Globus pallidus (tissue), 1 donor: ENCODE results near the gene C1orf105.

ENCODE experiments used
- DNase-seq: peaks from one replicate; pipeline ENCODE4 v3.0.0-alpha.2; 2015; ENCODE audit warnings: low spot score

The C1orf105 gene

DNA sequence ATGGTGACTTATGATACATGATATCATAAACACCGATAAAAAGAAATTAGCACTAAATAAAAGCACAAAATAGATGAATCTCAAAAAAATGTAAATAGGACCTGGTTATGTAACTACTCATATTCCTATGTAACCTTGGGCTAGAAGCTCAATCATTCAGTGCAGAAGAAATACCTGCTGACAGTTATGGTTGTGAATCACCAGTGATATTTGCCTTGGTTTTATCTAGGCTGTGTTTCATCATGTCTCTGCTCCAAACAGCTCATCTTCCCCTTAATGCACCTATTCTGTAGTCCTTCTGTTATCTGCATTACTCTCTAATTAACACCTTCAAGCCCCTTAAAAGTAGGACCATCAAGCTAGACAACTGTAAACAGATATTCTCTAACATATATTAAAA lies 39.7 kb downstream of the C1orf105 start:
- no peak for DNase-seq

DNA sequence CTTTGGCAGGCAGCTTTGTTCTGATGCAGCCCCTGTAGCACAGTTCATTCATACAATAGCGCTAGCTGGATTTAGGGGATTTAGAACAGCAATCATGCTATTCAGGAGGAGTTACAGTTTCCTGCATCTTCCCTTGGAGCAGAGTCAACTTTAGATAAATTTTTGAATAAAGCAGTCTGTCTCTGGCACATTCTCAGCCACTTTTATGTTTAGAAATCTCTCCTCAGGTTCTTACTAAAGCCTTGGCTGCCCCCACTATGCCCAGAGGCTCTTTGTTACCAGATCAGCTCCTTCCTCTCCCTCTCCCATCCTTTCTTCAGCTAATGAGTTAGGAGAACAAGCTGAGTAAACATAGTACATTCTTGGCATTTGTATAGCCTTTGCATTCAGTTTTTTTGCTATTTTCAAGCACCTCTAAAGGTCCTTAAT lies 40.4 kb downstream of the C1orf105 start:
- DNase-seq: no peak

DNA sequence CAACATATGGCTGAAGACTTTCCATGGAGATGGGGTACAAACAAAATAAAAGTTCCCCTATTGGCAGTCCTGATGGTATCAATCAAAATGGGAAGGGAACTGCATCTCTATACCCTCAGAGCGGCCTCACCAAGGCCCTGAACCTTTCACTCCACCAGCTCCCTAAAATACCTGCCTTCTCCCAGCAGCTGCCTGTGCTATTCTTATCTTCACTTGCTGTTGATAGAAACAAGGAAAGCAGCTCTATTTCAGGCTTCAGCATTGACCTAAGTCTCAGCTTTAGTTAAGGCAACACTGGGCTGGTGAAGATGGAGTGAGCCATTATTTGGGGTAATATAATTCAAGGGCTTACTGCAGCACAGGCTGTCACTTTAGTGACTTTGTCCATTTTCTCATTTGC lies 45.1 kb downstream of the C1orf105 start:
- DNase-seq: no peak

DNA sequence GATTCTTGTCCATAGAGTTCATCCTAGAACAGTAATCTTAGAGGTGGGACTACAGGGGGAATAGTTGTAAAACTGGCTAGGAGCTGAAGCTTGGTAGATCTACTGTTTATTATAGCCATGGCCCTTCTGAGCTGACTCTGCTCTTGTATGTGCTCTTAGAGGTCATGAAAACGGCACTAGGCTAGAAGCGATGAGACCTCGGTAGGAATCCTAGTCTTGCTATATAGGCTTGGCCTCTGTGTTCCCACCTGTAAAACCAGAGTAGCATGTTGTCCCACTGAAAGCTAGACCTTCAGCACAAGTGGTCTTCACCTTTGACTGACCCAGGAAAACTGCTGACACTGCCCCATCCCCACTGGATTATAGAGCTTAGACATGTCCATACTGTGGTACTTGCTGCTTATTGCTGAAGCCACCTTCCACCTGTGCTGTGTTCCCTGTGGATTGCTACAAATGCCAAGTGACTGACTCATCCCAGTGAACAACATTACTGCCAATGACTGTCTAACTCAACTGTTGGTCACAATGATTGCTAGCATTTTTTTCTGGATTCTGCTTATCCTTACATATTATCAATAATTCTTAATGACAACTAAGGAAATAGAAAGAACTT lies 46.4 kb downstream of the C1orf105 start:
- DNase-seq: no peak

DNA sequence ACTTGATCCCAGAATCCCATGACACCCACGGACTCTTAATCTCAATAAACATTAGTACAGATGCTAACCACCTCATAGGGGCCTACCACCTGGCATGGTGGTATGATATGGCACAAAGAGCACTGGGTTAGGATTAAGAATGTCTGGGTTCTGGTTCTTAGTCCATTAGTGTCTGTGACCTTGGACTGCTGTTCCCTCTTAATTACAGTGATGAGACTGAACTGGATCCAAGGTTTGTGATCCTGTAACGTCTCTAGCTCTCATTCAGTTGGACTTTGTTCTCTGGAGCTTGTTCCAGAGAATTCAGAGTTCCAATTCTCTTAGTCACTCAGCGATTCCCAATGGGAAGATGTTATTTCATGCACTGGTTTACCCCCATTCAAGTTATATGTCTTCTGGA lies 47.0 kb downstream of the C1orf105 start:
- no peak for DNase-seq

DNA sequence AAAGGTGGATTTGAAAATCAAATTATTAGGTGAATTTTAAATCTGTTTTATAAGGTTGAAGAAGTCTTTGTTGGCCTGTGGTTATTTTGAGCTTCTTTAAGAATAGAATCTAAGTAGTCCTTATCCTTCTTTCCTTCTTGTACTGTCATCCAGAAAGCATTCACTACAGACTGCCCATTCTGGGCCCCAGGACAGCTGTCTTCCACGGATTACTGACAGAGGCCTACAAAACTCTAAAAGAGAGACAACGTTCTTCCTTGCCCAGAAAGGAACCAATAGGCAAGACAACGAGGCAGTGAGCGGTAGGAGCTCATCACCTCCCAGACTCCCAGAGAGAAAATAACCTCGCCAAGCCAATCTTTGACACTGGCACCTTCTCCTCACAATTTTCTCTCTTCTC lies 47.8 kb downstream of the C1orf105 start:
- no peak for DNase-seq

DNA sequence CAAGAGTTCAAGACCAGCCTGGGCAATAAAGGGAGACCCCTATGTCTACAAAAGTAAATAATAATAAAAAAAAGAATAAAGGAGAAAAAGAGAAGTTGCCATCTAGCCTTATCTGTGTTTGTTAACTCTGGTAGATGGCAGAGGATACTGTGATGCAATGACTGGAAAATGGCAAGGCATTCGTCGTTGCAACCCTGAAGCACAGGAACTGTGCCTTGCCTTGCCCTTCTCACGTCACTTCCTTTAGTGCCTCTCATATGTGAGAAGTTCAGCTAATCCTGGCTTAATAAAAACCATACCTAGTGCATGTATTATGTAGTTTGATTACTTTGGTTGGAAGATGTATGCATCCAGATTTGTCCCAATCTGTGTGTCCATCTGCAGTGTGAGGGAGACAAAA lies 49.2 kb downstream of the C1orf105 start:
- no peak for DNase-seq

DNA sequence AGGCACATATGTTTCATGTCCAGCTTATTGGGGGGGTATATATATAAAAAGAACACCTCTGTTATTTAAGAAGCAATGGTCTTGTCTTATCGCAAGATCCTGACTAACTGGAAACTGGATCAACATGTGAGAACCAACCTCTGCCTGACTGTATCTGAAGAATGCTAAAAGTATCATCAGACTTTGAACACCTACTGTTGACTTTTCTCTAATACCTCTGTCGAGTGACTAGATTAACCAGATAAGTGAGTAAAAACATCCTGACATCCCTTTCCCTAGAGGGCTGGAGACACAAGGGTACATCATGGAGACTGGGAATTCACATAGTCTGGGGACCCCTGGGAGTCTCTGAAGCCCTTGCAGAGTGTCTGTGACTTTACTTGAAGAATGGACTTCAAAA lies 49.7 kb downstream of the C1orf105 start:
- no peak for DNase-seq

DNA sequence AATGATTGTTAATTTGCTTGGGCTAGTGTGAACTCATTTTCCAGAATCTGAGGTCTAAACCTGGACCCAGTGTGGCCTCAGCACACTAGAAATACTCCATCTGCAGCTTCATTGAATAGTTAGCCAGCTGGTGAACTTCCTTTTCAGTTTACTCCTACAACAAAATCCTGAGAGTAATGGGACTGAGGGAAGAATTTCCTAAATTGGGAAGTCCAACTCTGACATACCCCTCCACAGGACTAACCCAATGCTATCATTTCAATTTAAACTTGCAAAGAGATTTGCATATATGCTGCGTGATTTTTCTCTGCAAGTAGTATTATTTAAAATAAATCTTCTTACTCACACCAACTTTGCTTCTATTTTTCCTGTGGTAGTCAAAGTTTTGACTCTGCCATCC lies 51.2 kb downstream of the C1orf105 start:
- no peak for DNase-seq

DNA sequence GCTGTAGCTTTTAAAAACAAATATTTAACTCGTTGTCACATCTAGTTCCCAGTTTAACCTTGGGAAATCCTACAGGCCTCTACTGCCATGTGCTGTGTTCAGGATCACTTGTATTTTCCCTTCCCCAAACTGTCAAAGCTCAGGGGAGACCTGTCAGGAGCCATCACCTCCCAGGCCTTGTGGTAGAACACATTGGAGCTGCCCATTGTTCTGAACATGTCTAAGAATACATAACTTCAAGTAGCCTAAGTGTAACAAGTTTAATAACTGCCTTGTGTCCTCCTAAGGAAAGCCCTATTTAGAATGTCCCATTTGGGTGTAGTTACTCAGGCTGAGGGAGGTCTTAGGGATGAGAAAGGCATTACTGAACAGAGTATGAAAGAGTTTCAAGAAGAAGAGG lies 52.0 kb downstream of the C1orf105 start:
- DNase-seq: no peak

DNA sequence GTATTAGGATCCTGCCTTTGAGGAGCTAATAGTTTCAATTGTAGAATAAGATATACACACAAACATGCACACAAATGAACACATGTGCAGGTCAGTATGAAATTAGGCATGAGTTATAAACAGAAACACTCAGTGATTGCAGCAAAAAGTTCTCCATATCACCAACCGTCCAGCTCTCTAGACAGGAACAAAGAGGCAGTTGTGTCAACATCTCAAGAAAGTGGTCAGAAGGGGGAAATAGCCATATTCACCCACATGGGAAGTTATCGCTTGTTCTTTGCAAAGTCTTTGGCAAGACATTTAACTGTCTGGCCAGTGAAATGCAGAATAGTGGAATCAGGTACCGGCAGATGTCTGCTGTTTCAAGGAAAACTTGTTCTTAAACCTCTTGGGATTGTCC lies 52.8 kb downstream of the C1orf105 start:
- DNase-seq: peak; percentile 16

DNA sequence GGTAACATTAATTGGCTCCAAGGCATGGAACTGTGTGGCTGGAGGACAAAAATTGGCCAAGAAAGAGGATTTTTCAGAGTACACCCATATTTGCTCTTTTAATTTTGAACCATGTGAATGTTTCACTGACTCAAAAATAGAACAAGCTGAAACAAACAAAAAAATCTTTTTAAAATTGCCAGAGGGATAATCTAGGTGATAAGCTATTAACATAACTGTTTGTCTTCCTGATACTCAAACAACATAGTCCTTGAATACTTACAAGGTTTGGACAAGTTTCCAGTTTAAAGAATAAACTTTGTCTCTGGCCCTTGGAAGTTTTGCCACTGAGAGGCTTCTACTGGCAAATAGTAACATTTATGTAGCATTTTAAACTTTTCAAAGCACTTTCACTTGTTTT lies 53.4 kb downstream of the C1orf105 start:
- no peak for DNase-seq

DNA sequence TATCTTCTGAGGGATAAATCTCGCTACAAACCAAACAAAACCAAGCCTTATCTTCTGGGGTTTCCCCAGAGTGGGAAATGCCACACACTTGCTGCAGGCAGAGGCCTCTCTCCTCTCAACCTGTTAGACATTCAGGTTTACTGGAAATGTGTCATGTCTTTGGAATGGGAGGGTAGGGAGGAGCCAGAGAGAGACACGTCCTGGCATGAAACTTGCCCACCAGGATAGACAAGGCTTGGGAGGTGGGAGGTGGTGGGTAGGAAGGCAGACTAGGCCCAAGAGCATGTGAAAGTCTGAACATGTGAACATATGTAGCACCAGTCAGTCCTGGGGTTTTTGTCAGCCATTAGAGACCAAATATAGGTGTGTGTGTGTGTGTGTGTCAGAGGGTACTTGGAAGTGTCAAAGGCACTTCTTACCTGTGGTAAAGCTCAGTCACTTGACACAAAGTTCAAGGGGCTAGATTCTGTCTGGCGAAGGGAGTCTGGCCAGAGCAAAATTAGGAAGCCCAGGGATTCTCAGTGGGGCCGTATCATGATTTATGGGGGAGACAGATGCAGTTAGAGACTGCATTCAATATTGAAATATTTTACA lies 55.8 kb downstream of the C1orf105 start:
- DNase-seq: no peak

DNA sequence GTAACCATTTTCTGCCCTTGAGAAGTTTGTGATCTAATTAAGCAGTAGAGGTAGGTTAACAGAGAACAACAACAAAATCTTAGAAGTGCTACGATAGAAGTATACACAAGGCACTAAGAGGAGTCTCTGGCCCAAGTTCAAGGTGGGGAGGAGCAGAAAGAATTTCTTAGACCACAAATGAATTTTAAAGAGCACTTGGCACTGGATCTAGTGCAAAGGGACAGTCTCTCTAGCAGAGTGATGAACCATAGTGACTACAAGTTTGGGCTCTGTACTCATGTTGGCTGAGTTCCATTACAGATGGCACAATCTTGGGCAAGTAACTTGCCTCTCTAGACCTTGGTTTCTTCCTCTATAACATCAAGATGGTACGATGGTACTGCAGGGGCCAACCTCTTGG lies 56.7 kb downstream of the C1orf105 start:
- DNase-seq: no peak

DNA sequence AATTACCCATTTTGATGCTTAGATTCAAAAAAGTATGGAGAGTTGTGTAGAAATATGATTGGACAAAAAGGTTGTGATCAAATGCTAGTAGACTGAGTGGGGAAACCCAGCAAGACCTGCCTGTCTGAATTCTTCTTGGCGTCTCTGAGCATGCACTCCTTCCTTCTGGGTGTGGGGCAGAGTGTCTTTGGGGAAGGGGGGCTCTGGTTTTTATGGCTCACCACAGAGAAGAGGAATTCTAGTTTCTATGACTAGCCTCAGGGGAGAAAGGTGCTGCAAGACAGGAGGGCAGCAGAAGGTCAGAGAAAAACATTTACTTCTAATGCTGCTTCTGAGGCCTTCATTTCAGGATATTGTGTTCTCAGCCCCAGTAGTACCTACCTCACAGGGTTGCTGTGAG lies 57.3 kb downstream of the C1orf105 start:
- DNase-seq: no peak

DNA sequence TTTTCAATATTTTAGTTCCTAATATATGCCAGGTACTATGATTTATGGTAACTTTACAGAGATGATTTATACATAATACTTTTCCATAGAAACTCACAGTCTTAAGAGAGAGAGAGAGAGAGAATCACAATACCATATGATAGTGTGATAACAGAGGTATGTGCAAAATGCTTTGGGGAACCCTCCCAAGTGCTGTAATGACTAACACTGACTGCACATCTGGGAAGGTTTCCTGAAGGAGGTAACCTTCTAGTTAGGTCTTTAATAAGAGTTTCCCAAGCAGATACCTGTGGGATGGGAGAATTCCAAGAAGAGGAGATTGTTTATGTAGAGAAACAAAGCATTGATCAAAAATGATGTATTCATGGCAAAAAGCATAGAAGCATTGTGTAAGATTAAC lies 58.0 kb downstream of the C1orf105 start:
- no peak for DNase-seq

DNA sequence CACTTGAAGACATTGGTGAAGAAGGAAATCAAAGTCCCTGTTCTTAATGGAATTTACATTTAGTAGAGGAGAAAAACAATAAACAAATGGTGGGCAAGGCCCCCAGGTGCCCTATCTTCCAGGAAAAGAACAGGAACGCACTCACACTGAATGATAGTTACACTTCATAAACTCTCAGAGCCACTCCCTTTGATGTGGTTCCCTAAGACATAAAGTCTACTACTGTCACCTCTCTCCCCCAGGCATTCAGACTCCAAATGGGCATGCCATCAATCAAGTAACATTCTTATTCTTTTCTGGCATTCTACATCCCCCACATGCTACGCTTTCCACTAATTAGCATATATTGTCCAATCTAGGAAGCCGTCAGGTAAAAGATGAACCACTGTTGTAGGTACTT lies 59.9 kb downstream of the C1orf105 start:
- DNase-seq: no peak

DNA sequence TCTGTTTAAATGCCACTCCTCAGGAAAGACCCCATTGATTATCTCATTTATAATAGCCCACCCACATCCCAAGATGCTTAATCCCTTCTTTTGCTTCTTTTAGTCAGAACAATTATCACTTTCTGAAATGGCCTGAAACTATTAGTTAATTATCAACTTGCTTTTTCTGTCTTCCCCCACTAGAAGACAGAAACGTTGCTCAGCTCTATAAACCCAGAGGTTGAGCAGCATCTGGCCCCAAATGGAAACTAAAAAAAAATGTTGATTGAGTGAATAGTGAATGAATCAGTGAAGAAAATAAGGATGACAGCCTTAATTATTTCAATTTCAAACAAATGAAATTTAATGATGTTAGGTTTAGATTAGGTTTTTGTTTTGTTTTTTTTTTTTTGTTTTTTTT lies 61.6 kb downstream of the C1orf105 start:
- DNase-seq: no peak

DNA sequence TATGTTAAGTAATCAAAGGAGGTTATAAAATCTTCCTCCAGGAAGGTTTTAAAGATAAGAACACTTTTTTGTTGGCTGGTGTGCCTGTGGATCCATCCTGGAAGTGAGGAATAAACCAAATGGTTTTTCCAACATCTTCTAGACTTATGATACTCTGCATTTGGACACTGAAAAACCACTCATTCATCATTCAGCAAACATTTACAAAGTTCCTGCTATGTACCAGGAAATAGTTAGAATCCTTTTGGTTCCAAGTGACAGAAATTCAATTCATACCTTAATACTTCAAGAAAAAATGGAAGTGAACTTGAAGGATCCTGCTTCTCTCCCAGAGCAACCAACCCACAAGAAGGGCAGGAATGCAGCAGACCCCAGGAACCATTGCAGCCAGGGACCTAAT lies 63.0 kb downstream of the C1orf105 start:
- DNase-seq: no peak

DNA sequence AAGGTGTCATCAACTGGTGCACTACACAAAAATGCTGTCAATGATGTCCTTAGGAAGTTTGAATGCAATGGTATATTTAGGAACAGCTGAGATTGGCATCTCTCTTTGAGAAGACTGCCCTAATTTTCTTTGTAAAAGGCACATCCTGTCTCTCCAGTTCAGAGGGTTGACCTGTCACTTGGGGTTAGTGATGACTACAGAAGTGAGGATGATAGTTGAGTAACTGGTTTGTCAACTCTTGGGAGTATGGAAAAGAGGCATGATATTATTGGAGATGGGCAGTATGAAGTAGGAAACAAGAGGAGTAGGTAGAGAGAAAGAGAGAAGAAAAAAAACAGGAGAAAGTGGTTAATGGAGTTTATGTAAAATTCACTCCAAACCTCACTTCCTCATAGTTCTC lies 63.8 kb downstream of the C1orf105 start:
- DNase-seq: no peak

DNA sequence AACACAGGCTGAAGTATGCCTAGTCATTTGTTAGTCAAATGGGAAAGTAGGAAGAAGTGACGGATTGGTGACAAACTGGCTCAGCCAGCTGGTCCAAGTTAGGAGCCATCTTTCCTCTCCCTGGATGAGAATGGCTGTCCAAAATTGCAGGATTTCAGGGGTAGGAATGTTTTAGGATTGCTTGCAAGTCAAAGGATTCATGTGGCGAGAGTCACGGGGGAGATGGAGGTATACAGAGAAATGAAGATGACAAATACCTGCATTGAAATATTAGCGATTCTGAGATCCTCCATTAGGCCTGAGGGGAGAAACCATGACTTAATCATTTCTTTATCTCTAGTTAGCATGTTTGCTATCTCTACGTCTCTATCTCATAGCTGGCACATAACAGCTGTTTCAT lies 65.1 kb downstream of the C1orf105 start:
- no peak for DNase-seq

DNA sequence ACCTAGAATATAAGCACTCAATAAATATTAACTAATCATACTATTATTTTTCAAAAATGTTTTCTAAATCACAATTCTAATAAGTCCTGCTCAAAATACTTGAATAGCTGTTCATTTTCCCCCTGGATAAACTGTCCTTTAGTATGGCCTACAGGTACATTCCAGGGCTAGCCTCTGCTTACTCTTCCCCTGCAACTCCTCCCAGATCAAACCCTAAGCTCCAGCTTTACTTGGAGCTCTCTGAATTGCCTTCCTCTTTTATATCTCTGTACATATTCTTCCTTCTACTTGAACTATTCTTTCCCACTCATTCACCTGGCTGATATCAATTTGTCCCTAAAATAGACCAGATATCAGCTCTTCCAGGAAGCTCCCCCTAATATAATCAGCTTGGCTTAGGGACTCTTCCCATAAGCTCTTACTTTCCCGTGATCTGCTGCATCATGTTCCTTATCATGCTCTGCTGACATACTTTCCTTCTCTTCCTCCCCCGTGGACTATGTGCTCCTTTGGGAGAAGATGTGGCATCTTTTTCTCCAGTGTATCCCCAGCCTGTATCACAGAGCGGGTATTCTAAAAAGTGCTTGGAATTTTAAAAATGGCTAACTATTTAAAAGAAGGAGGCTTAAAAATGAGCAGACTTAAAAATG lies 66.4 kb downstream of the C1orf105 start:
- DNase-seq: no peak

DNA sequence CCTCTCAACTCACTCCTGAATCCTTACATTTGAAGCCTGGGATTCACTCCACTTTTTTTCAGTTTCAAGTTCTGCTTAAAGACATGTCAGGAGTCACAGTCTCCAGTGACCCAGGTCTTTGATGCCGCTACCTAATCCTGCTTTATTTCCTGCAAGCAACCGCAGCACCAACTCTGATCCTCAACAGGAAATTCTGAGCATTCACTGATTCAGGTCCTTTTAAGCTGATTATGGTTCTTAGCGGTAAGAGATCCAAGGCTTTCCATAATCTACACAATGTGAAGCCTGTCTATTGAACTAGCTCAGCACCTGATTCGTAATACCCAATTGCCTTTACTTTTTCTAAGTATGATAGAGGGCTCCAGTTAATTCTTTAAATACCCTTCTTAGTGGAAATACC lies 67.1 kb downstream of the C1orf105 start:
- no peak for DNase-seq

DNA sequence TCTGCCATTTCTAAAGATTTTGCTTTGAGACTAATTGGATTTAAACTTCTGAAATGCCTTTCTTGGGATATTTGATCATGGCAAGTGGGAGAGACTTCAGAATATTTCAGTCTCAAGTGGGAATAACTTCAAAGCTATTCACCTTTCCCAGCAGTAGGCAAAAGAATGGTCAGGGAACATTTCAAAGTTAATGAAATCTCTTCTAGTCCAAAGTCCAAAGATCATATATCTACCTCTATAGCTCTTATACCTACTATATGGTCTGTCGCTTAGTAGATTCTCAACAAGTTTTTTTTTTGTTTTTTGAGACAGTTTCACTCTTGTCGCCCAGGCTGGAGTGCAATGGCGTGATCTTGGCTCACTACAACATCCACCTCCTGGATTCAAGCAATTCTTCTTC lies 67.9 kb downstream of the C1orf105 start:
- no peak for DNase-seq
